Panc1 (cell line): ENCODE results near the gene LRRC59.

Source experiments
- CTCF ChIP-seq: fragments of 450-650 bp; IDR thresholded peaks from 2 replicates; pipeline ENCODE4 v1.5.1; 2017; ENCODE audit warnings: mild to moderate bottlenecking
- SIN3A ChIP-seq: IDR thresholded peaks from 2 replicates; pipeline ENCODE4 v1.6.1; 2012; ENCODE audit warnings: low read depth, mild to moderate bottlenecking, low read length, moderate library complexity, borderline replicate concordance; ENCODE audit not compliant: insufficient read depth

GRCh38 chr17:50407921-50408320 is 10.6 kb upstream of the LRRC59 start:
- TF ChIP-seq SIN3A (no peak), CTCF (no peak)
